Measurements from ENCODE around the gene CHD9. TPM values are rescaled to one million over a fixed set of nuclear protein-coding genes. Genes with fewer than 3 reads are reported as not detected.

CHD9 gene
- polyA plus RNA-seq, 3 donors, result 15.8 to 26.1 (median 22.5) TPM

- no peak overlapping the region for H3K4me3 Mint-ChIP-seq
- H3K4me2 ChIP-seq (replicated peaks; ENCODE audit: extremely low read depth, low read length, poor library complexity, severe bottlenecking), result no peak overlapping the region
- H3K9me3 Mint-ChIP-seq, result peaks cover 0 to 2% (median 0%) of the 10 kb centered on the region in 7 donors
- H3K4me3 ChIP-seq (replicated peaks in 1 of 3; ENCODE audit: low read depth in 2 of 3, low read length in 3 of 3), result no peak overlapping the region
- H3K9me3 ChIP-seq (replicated peaks in 1 of 2; ENCODE audit: control insufficient read depth in 1 of 2, insufficient read depth in 1 of 2, low read length in 2 of 2), result no peaks in the 10 kb centered on the region
- H2AFZ ChIP-seq (ENCODE audit: insufficient read depth, low read depth, low read length, poor library complexity, severe bottlenecking), result no peak overlapping the region
- no peaks in the 10 kb centered on the region for H3K27me3 ChIP-seq (ENCODE audit: control insufficient read depth in 2 of 2, insufficient read depth in 2 of 2, low read length in 2 of 2)
- H3K4me1 Mint-ChIP-seq, result peaks cover 24% of the 10 kb centered on the region
- H3K79me2 ChIP-seq (ENCODE audit: insufficient read depth, low read length), result peaks cover 3% of the 10 kb centered on the region
- no peaks in the 10 kb centered on the region for H3K36me3 ChIP-seq (replicated peaks in 1 of 2; ENCODE audit: control insufficient read depth in 1 of 2, insufficient read depth in 2 of 2, low read length in 2 of 2)
- 100% methylated on average over 1 of the region's 5 CpGs for WGBS (ENCODE audit: insufficient coverage)
- no peak for TF ChIP-seq CTCF (IDR thresholded peaks at IDR 0.05)
- no peak overlapping the region for H3K9ac ChIP-seq (ENCODE audit: insufficient read depth, low read length, poor library complexity, severe bottlenecking)
- no peak overlapping the region for H3K27ac ChIP-seq (ENCODE audit: low read depth in 1 of 2, low read length in 2 of 2)
- peaks cover 2 to 5% of the 10 kb centered on the region in 2 donors for H3K36me3 Mint-ChIP-seq
- intact Hi-C loops (cut with micrococcal nuclease), result no loop called here
- no peaks in the 10 kb centered on the region for H4K20me1 ChIP-seq (ENCODE audit: insufficient read depth, low read length)
- H3K27ac Mint-ChIP-seq, result no peak overlapping the region
- DNase-seq, result no peak
- no peaks in the 10 kb centered on the region for H3K27me3 Mint-ChIP-seq (ENCODE audit: low read depth in 3 of 3)
- H3K4me1 ChIP-seq (ENCODE audit: control insufficient read depth in 1 of 2, insufficient read depth in 2 of 2, low read length in 2 of 2), result peaks cover 6 to 21% of the 10 kb centered on the region in 2 donors
Measured at GRCh38 chr16:53126390-53126789, 71.6 kb downstream of the CHD9 start.

GRCh38 chr16:53129281-53130158 is 74.7 kb downstream of the CHD9 start:
- no peaks in the 10 kb centered on the region for H3K27me3 Mint-ChIP-seq (ENCODE audit: low read depth in 3 of 3)
- H3K4me3 Mint-ChIP-seq, result peak overlapping the region; percentile 87 to 91
- Histone ChIP-seq H2AFZ (ENCODE audit: insufficient read depth, low read depth, low read length, poor library complexity, severe bottlenecking) (peak overlapping the region; percentile 98), H3K9ac (ENCODE audit: insufficient read depth, low read length, poor library complexity, severe bottlenecking) (peak overlapping the region; percentile 88), H3K9me3 (replicated peaks in 1 of 2; ENCODE audit: control insufficient read depth in 1 of 2, insufficient read depth in 1 of 2, low read length in 2 of 2) (no peaks in the 10 kb centered on the region), H3K4me2 (replicated peaks; ENCODE audit: extremely low read depth, low read length, poor library complexity, severe bottlenecking) (peak overlapping the region; percentile 90), H4K20me1 (ENCODE audit: insufficient read depth, low read length) (peaks cover 19% of the 10 kb centered on the region), H3K4me3 (replicated peaks in 1 of 3; ENCODE audit: low read depth in 2 of 3, low read length in 3 of 3) (peak overlapping the region; percentile 68 to 90 (median 89)), H3K36me3 (replicated peaks in 1 of 2; ENCODE audit: control insufficient read depth in 1 of 2, insufficient read depth in 2 of 2, low read length in 2 of 2) (no peaks in the 10 kb centered on the region), H3K27ac (ENCODE audit: low read depth in 1 of 2, low read length in 2 of 2) (peak overlapping the region; percentile 82 to 93), H3K27me3 (ENCODE audit: control insufficient read depth in 2 of 2, insufficient read depth in 2 of 2, low read length in 2 of 2) (no peaks in the 10 kb centered on the region), H3K4me1 (ENCODE audit: control insufficient read depth in 1 of 2, insufficient read depth in 2 of 2, low read length in 2 of 2) (peaks cover 9 to 25% of the 10 kb centered on the region in 2 donors), H3K79me2 (ENCODE audit: insufficient read depth, low read length) (peaks cover 27% of the 10 kb centered on the region)
- TF ChIP-seq CTCF (IDR thresholded peaks at IDR 0.05), result no peak
- WGBS (ENCODE audit: insufficient coverage), result 46% methylated on average over 19 of the region's 25 CpGs
- intact Hi-C loops (cut with micrococcal nuclease), result loop anchor here (2.0 to 5.0 kb wide), 5 partner anchors 31 to 93 kb away; partner anchors contain the start of gene CHD9 (in 2 of the 2)
- no peaks in the 10 kb centered on the region for H3K36me3 Mint-ChIP-seq
- H3K4me1 Mint-ChIP-seq, result peaks cover 22% of the 10 kb centered on the region
- H3K27ac Mint-ChIP-seq, result peak overlapping the region; percentile 71 to 93 (median 89)
- H3K9me3 Mint-ChIP-seq, result peaks cover 0 to 2% (median 0%) of the 10 kb centered on the region in 7 donors
- DNase-seq, result no peak
